ENCODE measurements around the gene CCDC187. TPM values are rescaled to one million over a fixed set of nuclear protein-coding genes. Genes with fewer than 3 reads are reported as not detected.

Gene CCDC187
- total RNA-seq, 1 donor from 2014 or later, result 1.4 TPM

- no peak for TF ChIP-seq CTCF (IDR thresholded peaks at IDR 0.05; ENCODE audit: unreplicated experiment)
- no peaks in the 10 kb centered on the region for H3K36me3 Mint-ChIP-seq (ENCODE audit: insufficient read depth)
- no peaks in the 10 kb centered on the region for H3K27me3 Mint-ChIP-seq
These were observed 7.4 kb upstream of the CCDC187 start for GRCh38 chr9:136311051-136312008.

GRCh38 chr9:136310273-136311030 lies 6.6 kb upstream of the CCDC187 start:
- no peak overlapping the region for H3K4me3 Mint-ChIP-seq (ENCODE audit: low read depth)
- no peak overlapping the region for H3K27ac Mint-ChIP-seq
- H3K27me3 Mint-ChIP-seq, result no peaks in the 10 kb centered on the region
- peaks cover 10% of the 10 kb centered on the region for H3K9me3 Mint-ChIP-seq (ENCODE audit: low read depth)
- H3K36me3 Mint-ChIP-seq (ENCODE audit: insufficient read depth), result no peaks in the 10 kb centered on the region
- no peak for TF ChIP-seq CTCF (IDR thresholded peaks at IDR 0.05; ENCODE audit: unreplicated experiment)
- no peak for DNase-seq (ENCODE audit: low spot score, unreplicated experiment)
- H3K4me1 Mint-ChIP-seq (ENCODE audit: low read depth), result no peaks in the 10 kb centered on the region

More at GRCh38 chr9:136311051-136312008, 7.4 kb upstream of the CCDC187 start:
- Mint-ChIP-seq H3K4me1 (ENCODE audit: low read depth) (no peaks in the 10 kb centered on the region), H3K9me3 (ENCODE audit: low read depth) (peaks cover 17% of the 10 kb centered on the region), H3K4me3 (ENCODE audit: low read depth) (no peak overlapping the region), H3K27ac (peak overlapping the region; percentile 73)
- DNase-seq (ENCODE audit: low spot score, unreplicated experiment), result no peak

DNA sequence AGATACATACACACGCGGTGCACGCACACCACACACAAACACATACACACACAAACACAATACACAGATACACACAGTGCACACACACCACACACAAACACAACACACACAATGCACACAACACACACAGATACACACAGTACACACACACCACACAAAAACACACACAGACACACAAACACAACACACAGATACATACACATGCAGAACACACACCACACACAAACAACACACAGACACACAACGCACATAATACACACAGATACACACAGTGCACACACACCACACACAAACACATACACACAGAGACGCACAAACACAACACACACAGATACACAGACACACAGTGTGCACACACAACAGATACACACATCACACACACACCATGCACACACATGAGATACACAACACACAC lies 5.9 kb upstream of the CCDC187 start:
- no peaks in the 10 kb centered on the region for H3K4me1 Mint-ChIP-seq (ENCODE audit: low read depth)
- no peaks in the 10 kb centered on the region for H3K36me3 Mint-ChIP-seq (ENCODE audit: insufficient read depth)
- no peak for TF ChIP-seq CTCF (IDR thresholded peaks at IDR 0.05; ENCODE audit: unreplicated experiment)
- DNase-seq (ENCODE audit: low spot score, unreplicated experiment), result no peak
- H3K4me3 Mint-ChIP-seq (ENCODE audit: low read depth), result no peak overlapping the region
- H3K27me3 Mint-ChIP-seq, result no peaks in the 10 kb centered on the region
- no peak overlapping the region for H3K27ac Mint-ChIP-seq
- peaks cover 5% of the 10 kb centered on the region for H3K9me3 Mint-ChIP-seq (ENCODE audit: low read depth)

DNA sequence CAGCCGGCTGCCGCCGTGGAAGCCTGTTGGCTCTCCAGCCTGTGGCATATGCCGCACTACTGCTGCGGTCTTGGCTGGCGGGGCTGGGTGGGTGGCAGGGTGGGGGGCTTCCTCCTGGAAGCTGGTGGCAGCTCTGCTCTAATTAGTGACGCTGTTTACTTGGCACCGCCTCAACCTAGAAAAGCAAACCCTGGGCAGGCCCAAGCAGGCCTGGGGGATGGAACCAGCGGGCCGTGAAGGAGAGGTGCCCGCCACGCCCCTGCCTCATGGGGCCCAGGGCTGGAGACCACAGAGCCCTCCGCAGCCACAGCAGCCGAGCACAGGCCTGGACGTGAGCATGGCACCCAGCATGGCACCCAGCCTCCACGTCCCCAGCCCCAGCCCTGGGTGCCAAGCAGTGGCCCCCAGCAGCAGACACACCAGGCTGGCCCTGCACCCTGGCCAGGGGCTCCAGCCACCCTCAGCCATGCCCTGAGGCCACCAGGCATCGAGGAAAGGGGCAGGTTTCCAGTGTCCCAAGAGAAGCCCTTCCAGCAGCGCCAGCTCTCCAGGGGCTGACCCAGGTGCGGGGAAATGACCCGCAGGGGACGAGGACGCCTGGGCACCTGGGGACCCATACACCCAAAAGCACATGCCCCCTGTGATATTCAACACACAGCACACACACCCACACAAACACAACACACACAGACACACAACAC lies 5.4 kb upstream of the CCDC187 start:
- no peak for TF ChIP-seq CTCF (IDR thresholded peaks at IDR 0.05; ENCODE audit: unreplicated experiment)
- Mint-ChIP-seq H3K27ac (no peak overlapping the region), H3K4me3 (ENCODE audit: low read depth) (no peak overlapping the region), H3K4me1 (ENCODE audit: low read depth) (no peaks in the 10 kb centered on the region), H3K27me3 (no peaks in the 10 kb centered on the region), H3K36me3 (ENCODE audit: insufficient read depth) (no peaks in the 10 kb centered on the region), H3K9me3 (ENCODE audit: low read depth) (no peaks in the 10 kb centered on the region)
- no peak for DNase-seq (ENCODE audit: low spot score, unreplicated experiment)

GRCh38 chr9:136308702-136309053 lies 4.8 kb upstream of the CCDC187 start:
- H3K9me3 Mint-ChIP-seq (ENCODE audit: low read depth), result no peaks in the 10 kb centered on the region
- H3K27ac Mint-ChIP-seq, result no peak overlapping the region
- no peaks in the 10 kb centered on the region for H3K36me3 Mint-ChIP-seq (ENCODE audit: insufficient read depth)
- TF ChIP-seq CTCF (IDR thresholded peaks at IDR 0.05; ENCODE audit: unreplicated experiment), result no peak
- no peaks in the 10 kb centered on the region for H3K4me1 Mint-ChIP-seq (ENCODE audit: low read depth)
- DNase-seq (ENCODE audit: low spot score, unreplicated experiment), result no peak
- no peak overlapping the region for H3K4me3 Mint-ChIP-seq (ENCODE audit: low read depth)
- no peaks in the 10 kb centered on the region for H3K27me3 Mint-ChIP-seq
